HG02973 (cell line): ENCODE measurements around the gene CROCC.
"Not testable (repeated sequence)": the region's sequence is repeated elsewhere in the genome, so short reads cannot be mapped to it uniquely, and the experiment has no call there.

Experiments
- ATAC-seq: cut with Tn5 transposase; IDR thresholded peaks from one replicate; pipeline ENCODE4 v1.9.1; 2021; ENCODE audit warnings: moderate library complexity; ENCODE audit not compliant: unreplicated experiment

Gene CROCC, protein sequence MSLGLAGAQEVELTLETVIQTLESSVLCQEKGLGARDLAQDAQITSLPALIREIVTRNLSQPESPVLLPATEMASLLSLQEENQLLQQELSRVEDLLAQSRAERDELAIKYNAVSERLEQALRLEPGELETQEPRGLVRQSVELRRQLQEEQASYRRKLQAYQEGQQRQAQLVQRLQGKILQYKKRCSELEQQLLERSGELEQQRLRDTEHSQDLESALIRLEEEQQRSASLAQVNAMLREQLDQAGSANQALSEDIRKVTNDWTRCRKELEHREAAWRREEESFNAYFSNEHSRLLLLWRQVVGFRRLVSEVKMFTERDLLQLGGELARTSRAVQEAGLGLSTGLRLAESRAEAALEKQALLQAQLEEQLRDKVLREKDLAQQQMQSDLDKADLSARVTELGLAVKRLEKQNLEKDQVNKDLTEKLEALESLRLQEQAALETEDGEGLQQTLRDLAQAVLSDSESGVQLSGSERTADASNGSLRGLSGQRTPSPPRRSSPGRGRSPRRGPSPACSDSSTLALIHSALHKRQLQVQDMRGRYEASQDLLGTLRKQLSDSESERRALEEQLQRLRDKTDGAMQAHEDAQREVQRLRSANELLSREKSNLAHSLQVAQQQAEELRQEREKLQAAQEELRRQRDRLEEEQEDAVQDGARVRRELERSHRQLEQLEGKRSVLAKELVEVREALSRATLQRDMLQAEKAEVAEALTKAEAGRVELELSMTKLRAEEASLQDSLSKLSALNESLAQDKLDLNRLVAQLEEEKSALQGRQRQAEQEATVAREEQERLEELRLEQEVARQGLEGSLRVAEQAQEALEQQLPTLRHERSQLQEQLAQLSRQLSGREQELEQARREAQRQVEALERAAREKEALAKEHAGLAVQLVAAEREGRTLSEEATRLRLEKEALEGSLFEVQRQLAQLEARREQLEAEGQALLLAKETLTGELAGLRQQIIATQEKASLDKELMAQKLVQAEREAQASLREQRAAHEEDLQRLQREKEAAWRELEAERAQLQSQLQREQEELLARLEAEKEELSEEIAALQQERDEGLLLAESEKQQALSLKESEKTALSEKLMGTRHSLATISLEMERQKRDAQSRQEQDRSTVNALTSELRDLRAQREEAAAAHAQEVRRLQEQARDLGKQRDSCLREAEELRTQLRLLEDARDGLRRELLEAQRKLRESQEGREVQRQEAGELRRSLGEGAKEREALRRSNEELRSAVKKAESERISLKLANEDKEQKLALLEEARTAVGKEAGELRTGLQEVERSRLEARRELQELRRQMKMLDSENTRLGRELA (N-terminal part only)

DNA sequence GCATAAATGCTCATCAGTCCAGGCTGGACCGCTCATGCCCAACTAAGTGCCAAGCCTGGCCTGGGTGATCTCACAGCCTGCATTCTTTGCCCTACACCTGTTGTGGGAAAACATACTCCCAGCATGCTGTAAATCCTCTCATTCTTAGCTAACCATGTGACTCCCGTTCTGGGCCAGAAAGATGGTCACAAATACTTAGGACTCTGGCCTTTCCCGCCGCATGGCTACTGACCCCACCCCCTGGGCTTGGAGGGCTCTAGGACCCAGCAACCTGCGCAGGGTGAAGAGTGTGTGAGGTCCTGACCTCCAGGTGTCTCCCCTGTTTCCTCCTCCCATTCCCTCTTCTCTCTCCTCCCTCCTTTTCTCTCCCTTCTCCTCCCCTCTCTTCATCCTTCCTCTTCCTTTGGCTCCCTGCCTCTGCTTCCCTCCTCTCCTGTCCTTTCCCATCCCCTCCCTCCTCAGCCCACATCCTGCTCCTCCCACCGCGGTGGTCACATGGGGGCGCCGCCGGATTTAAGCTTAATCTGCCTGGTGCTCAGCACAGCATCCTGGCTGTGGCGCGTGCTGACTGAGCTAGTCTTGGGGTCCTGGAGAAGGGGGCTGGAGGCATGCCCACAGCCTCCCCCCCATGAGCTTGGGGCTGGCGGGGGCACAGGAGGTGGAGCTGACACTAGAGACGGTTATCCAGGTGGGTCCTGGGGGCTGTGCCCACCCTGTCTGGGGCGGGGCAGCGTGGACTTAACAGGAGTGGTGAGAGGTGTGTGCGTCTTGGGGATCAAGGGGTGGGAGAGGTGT is at the start of gene CROCC:
CROCC (plus strand) TSS at position 541 of the 795 bp plus-strand sequence; CDS start at position 629, 88 bp downstream.
- ATAC-seq, result no peak

DNA sequence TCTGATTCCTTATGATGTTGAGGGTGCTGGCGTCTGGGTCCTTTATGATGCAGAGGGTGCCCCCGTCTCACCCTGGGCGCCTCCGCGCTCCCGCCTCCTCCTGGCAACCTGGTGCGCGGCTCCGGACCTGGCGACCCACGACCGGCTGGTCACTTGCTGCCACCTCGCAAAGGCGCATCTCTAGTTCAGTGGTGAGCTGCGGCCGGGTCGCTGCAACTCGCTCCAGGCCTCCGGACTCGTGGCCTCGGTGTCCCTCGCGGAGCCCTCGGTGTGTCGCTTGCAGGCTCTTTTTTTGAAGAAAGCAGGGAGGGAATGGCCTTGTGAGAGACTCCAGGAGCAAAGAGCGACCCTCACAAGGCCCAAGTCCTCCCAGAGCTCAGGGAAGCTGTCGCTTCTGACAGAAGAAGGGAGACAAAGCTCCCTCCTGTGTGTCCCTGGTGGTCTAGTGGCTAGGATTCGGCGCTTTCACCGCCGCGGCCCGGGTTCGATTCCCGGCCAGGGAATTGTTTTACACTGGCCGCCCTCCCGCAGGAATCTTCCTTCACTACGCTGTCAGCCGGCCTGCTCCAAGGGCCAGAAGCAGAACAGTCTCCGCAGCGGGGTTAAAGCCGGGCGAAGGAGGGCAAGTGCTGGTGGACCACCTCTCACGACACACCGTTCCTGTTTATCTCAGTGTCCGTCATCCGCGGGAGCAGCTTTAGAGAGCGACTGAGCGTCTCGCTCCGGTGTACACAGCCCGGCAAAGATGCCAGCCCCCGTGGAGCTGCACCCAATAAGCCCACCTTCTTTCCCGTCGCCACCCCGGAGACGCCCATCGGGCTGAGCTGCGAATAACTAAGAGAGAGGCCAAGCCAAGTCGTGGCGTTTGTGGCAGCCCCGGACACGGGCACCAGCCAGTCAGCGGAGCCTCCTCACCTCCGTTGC is 49.3 kb upstream of the CROCC start:
- ATAC-seq, result not testable (repeated sequence)

DNA sequence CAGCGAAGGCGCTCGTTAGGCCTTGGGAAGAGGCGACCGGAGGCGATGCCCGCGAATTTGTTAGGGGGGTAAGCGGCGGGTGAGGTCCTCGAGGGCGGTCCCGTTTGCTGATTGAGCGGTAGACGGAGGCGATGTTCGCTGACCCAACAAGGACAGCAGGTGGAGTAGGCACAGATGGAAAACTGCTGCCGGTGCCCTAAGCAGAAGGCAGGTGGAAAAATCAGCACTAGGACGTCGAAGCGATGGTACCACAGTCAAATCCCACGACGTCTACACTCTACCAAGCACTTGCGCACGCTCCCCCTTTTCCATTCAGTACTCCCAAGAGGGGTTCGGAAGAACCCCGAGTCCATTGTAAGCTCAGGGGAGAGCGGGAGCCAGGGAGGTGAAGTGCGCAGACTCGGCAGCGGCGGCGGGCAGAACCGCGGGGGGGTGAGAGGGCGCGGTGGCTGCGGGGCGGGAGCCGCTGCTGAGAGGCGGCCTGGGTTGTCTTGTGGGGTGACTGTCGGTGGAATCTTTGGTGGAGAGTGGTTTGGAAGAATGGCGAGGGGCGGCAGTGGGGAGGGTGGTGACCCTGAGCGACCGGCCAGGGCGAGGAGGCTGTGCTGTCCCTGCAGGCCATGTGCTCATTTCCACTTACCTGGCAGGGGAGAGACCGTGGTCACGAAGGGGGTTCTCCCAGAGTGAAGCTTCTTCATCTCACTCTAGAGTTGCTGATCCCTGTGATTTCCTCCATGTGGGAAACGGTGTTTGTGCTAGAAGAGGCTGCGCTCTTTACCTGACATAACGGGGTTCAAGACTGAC is 48.5 kb upstream of the CROCC start:
- not testable (repeated sequence) for ATAC-seq

DNA sequence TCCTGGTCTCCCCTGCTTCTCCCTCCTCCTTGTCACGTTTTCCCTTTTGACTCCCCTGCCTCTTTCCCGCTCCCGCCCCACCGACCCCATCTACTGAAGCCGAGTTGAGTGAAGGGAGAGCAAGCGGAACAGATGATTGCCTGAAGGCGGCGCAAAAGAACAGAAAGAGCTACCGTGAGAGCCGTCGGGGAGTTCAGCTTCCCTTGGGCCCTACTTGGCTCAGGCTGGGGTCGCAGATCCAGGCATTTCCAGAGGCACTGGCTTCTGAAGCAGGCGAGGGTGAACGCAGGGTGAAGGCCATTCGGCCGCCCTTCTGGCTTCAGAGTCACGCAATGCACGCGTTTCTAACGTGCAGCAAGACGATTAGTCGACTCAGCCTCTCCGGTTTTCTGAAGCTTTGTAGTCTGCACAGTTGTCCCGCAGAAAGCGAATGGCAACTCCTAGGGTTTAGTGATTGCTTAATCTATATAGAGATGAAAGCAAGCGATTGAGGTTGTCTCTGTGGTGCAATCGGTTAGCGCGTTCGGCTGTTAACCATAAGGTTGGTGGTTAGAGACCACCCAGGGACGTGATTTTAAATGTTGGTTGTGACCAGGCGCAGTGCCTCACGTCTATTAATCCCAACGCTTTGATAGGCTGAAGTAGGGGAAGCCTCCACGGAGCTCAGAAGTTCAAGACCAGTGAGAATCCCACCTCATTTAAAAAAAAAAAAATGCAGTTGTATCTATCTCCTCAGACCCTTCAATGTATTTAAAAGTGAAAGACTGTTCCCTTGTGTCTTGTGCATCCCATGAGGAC is 46.6 kb upstream of the CROCC start:
- not testable (repeated sequence) for ATAC-seq

DNA sequence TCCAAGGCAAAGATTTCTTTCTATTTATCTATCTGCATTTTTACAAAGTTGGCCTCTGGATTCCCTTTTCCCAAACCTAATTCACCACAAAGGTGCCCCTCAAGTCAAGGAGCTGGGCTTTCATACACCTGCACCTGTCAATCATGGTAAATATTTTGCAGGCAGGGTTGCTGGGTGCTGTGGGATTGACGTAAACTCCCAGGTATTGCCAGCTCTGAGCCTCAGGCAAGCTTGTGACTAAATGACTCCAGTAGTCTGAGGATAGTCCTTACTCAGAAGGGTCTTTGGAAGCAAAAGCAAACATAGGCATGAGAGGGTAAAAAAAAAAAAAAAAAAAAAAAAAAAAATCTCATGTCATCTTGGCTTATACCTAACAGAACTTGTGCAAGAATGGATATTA is 40.0 kb upstream of the CROCC start:
- not testable (repeated sequence) for ATAC-seq

DNA sequence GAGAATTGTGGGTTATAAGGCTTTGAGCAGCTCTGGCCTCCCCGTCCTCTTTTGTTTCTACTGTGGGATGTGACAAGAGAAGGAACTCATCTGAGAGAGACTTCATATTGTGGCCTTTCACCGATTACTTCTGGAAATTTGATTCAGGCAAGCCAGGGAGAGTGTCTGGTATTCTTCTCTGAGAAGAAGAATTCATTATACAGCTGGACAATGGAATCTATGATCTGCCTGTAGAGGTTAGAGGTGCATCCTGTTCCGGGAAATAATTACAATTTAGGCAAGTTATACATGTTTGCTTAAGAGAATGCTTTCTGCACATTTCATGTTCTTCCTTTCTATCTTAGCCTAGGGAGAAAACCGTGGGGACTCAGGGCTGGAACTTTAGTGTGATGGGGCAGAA is 38.7 kb upstream of the CROCC start:
- ATAC-seq, result no peak

DNA sequence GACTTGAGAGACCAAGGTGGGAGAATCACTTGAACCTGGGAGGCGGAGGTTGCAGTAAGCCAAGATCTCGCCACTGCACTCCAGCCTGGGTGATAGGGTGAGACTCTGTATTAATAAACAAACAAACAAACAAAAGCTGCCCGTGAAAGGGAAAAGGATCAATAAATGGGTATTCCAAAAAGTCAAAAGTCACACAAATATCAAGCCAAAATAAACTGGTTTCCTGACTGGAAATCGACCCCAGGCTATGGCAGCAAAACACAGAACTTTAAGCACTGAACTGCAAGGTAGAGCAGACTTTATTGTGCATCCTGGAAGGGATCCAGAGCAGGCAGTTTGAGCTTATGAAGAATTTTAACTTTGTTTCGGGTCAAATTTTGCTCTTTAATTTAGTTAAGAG is 37.2 kb upstream of the CROCC start:
- ATAC-seq, result not testable (repeated sequence)

DNA sequence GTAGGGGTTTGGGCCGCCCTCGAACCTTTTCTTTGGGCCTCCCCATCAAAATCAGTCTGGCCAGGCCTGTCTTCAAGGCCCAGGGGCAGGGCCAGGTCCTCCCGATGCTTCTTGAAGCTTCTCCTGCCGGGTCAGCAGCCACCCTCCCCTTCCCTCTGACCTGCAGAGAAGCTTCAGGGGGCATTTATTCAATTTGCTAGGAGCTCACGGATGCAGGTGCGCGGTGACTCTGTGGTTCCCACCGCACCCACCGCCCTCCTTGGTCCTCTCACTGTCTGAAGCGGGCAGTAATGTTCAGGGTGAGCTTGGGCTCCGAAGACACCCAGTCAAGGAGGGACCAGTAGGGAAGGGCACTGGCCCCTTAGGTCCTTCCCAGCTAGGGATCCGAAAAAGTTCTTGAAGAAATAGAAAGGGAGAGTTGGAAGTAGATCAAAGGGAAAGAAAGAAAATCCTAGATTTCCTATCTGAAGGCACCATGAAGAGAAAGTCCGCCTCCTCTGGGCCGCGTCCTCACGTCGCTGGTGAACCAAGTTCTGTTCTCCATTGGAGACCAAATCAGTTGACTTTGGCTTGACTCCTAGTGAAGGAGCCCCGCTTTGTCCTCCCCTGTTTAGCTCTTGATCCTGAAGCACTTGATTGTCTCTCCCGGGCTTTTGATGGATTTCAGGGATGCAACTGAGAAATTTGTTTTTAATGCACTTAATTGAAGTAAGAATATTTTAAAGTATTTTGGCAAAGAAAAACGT is 34.7 kb upstream of the CROCC start:
- no peak for ATAC-seq

DNA sequence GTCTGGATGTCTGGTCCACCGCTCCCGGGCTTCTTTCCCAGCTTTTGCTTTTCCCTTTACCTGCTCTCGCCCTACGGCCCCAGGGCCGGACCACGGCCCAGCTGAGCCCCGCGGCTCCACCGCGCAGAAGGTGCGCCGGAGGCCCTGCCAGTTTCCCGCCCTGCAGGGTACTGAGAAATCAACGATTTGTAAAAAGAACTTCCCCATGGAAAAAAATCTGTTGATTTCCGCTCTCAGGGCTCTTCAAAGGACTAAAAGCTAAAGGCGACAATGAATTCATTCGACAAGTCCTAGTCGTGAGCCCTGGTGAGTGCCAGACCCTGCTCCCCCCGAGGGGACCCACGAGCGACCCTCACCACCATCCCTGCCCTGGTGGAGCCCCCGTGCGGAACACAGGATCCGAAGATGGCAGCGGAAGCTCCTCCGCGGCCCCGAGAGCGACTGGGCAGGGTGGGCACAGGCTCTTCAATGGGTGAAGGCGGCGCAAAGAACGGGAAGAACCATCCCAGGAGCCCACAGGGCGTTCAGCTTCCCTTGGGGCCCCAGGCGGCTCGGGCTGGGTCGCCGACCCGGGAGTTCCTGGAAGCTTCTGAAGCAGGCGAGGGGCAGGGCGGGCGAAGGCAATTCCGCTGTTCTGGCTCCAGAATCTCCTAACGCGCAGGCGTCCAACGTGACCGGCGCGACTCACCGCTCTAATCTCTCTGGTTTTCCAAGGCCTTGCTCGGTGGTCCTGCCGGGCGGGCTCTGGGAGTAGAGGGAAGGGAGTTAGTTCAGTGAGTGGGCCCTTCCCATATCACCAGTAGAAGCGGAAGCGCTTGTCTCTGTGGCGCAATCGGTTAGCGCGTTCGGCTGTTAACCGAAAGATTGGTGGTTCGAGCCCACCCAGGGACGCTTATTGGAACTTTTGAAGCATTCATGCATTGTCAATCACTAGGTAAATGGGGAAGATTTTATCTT is 32.6 kb upstream of the CROCC start:
- no peak for ATAC-seq

DNA sequence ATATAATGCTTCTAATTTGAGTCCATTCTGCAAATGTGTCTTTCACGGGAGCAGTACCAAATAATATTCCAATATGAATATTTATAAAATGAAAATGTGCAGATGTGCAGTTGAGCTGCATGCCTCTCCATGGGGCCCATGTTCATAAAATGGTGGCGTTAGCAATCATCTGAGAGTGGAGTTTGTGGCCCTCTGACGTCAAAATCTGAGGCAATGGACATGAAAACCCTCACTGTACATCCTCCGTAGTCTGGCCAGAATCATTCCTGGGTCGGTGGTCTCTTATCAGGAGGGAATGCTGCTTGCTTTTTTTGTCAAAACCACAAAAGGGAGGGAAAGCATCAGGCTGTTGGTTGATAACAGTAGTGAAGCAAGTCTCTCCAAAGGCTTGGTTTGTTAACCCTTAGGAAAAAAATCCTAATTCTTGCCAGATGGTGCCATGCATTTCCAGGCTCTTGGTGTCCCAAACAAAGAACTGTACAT is 31.2 kb upstream of the CROCC start:
- ATAC-seq, result not testable (repeated sequence)

DNA sequence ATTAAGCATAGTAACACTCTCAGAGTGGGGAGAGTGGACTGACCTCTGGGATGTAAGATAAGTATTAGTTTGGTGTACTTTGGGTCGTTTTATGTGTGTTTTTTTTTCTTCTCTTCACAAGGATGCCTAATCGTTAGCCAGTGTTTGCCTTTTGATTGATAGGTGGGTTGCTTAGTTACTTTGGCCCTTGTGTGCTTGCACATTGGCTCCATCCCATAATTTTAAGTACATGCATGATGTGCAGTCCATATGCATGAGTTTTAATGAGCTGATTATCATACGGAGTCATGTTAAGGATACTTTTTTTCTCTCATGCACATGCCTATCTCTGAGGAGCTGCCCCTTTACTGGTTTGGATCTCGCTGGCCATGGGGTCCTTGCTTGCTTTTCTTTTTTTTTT is 30.7 kb upstream of the CROCC start:
- ATAC-seq, result not testable (repeated sequence)

DNA sequence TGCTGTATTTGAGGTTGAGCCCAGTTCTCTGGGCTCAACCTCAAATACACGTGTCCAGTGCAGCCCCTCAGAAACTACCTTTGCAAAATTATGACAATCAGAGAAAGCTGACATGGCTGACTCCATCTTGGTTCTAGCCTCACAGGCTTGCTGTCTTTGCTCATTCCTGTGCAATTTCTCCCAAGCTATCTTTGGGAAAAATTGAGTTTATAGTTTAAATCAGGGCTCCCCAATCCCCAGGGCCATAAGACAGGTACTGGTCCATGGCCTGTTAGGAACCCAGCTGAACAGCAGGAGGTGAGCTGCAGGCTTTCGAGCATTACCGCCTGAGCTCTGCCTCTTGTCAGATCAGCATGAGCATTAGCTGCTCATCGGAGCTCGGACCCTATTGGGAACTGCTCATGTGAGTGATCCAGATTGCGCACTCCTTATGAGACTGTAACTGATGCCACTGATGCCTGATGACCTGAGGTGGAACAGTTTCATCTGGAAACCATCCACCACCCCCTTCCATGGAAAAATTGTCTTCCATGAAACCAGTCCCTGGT is 28.7 kb upstream of the CROCC start:
- not testable (repeated sequence) for ATAC-seq

DNA sequence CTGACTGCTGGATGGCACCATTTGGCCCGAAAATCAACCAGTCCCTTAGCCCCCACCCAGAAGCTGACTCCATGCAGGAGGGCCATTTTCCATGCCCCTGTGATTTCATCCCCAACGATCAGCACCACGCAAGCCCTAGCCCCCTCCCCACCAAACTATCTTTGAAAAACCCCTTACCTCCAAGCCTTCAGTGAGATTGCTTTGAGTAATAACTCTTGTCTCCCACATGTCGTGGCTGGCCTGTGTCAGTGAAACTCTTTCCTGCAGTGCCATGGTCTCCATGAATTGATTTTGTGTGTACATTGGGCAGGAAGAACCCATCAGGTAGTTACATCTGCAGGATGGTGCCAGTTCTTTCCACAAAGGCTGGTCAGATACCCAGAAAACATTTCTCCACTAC is 27.9 kb upstream of the CROCC start:
- not testable (repeated sequence) for ATAC-seq

DNA sequence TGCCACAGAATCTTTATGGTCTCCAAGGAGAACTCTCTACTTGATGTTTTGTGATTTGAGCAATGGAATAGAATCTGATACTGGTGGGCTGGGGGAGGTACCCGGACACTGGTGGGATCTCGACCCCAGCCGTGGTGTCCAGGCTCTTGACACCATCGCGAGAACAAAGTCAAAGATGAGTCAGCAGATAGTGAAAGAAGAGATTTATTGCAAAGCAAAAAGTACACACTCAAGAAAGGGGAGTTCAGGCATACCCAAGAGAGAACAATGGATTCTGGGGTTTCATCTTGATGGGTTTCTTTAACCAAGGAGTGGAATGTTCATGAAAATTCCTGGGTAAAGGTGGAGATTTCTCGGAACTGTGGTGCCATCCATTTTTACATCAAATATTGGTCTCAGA is 27.4 kb upstream of the CROCC start:
- not testable (repeated sequence) for ATAC-seq

DNA sequence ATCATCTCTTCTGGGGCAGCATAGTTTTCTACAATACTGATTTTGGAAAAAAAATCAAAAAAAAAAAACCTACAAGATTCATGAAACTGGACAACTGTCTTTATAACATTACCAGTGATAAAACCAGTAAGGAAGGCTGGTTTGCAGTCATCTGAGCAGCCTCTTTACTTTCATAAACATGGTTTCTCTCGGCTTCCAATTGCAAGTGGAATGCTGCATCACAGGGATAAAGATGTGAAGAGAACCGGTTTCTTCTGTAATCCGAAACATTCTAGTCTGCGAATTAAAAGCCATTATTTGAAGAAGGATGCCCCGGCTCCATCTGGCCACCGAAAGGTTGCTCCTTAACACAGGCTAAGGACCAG is 26.5 kb upstream of the CROCC start:
- not testable (repeated sequence) for ATAC-seq
